ENCODE data around the gene PCDHB16. TPM values are rescaled to one million over a fixed set of nuclear protein-coding genes. Genes with fewer than 3 reads are reported as not detected.
"Not testable (repeated sequence)": the region's sequence is repeated elsewhere in the genome, so short reads cannot be mapped to it uniquely, and the experiment has no call there.

Gene PCDHB16
- total RNA-seq, 2 experiments from 2014 or later: not detected

GRCh38 chr5:141196363-141196762, 14.2 kb downstream of the PCDHB16 start:
- CTCF ChIA-PET: interaction anchor here (1.0 to 2.7 kb wide), 3 partner anchors 9 to 46 kb away, joined by 4 to 12 read pairs (median 6); partner anchors contain the start of genes PCDHB6 and PCDHB9

GRCh38 chr5:141199359-141200235, 17.4 kb downstream of the PCDHB16 start, which contains the start of gene PCDHB11:
Gene PCDHB11, plus strand, starts transcription at chr5:141199627. Its CDS starts 148 bp downstream, at chr5:141199775.
- H3K9me3 Mint-ChIP-seq: peaks cover 28% of the 10 kb centered on the region
- no peak within 1 kb of the TSS for H3K27ac Mint-ChIP-seq
- H3K27me3 Mint-ChIP-seq: peaks cover 16% of the 10 kb centered on the region
- ATAC-seq: no peak
- intact Hi-C loops (cut with micrococcal nuclease): no loop called here
- H3K36me3 Mint-ChIP-seq (ENCODE audit: low read depth): no peaks in the 10 kb centered on the region
- TF ChIP-seq CTCF (IDR thresholded peaks at IDR 0.05): no peak
- H3K4me3 Mint-ChIP-seq: no peak within 1 kb of the TSS
- POLR2A ChIA-PET: no interaction called here
- DNase-seq: peak; percentile 13
- CTCF ChIA-PET: interaction anchor here (0.7 to 2.2 kb wide), 11 partner anchors 9 to 358 kb away, joined by 3 to 10 read pairs (median 3); partner anchors contain the start of genes PCDHB14, PCDHB9 and TAF7
- H3K4me1 Mint-ChIP-seq (ENCODE audit: low read depth): no peaks in the 10 kb centered on the region

More at GRCh38 chr5:141196363-141196762, 14.2 kb downstream of the PCDHB16 start:
- DNase-seq (no peak), ATAC-seq (no peak)
- H3K4me1 Mint-ChIP-seq (ENCODE audit: low read depth): no peaks in the 10 kb centered on the region
- POLR2A ChIA-PET: no interaction called here
- no peak overlapping the region for H3K27ac Mint-ChIP-seq
- H3K36me3 Mint-ChIP-seq (ENCODE audit: low read depth): peaks cover 3% of the 10 kb centered on the region
- peaks cover 32% of the 10 kb centered on the region for H3K27me3 Mint-ChIP-seq
- TF ChIP-seq CTCF (IDR thresholded peaks at IDR 0.05): no peak
- intact Hi-C loops (cut with micrococcal nuclease): no loop called here
- no peak overlapping the region for H3K4me3 Mint-ChIP-seq
- H3K9me3 Mint-ChIP-seq: peaks cover 32% of the 10 kb centered on the region

DNA sequence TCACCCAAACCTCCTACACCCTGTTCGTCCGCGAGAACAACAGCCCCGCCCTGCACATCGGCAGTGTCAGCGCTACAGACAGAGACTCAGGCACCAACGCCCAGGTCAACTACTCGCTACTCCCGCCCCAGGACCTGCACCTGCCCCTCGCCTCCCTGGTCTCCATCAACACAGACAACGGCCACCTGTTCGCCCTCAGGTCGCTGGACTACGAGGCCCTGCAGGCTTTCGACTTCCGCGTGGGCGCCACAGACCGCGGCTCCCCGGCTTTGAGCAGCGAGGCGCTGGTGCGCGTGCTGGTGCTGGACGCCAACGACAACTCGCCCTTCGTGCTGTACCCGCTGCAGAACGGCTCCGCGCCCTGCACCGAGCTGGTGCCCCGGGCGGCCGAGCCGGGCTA, 18.9 kb downstream of the PCDHB16 start:
- H3K4me1 Mint-ChIP-seq (ENCODE audit: low read depth); H3K36me3 Mint-ChIP-seq (ENCODE audit: low read depth); POLR2A ChIA-PET; intact Hi-C loops (cut with micrococcal nuclease); ATAC-seq; H3K27ac Mint-ChIP-seq; DNase-seq; H3K4me3 Mint-ChIP-seq; CTCF ChIA-PET: not testable (repeated sequence)
- Mint-ChIP-seq H3K27me3 (peaks cover 16% of the 10 kb centered on the region), H3K9me3 (peaks cover 25% of the 10 kb centered on the region)

DNA sequence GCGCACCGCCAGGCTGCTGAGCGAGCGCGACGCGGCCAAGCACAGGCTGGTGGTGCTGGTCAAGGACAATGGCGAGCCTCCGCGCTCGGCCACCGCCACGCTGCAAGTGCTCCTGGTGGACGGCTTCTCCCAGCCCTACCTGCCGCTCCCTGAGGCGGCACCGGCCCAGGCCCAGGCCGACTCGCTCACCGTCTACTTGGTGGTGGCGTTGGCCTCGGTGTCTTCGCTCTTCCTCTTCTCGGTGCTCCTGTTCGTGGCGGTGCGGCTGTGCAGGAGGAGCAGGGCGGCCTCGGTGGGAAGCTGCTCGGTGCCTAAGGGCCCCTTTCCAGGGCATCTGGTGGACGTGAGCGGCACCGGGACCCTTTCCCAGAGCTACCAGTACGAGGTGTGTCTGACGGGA, 19.5 kb downstream of the PCDHB16 start:
- CTCF ChIA-PET; H3K4me1 Mint-ChIP-seq (ENCODE audit: low read depth); POLR2A ChIA-PET; DNase-seq; H3K27ac Mint-ChIP-seq; H3K4me3 Mint-ChIP-seq; H3K36me3 Mint-ChIP-seq (ENCODE audit: low read depth); intact Hi-C loops (cut with micrococcal nuclease); ATAC-seq: not testable (repeated sequence)
- Mint-ChIP-seq H3K9me3 (peaks cover 21% of the 10 kb centered on the region), H3K27me3 (peaks cover 19% of the 10 kb centered on the region)

GRCh38 chr5:141208478-141208877, 26.3 kb downstream of the PCDHB16 start, which contains the start of gene PCDHB12:
Gene PCDHB12, plus strand, starts transcription at chr5:141208719. Its CDS starts 189 bp downstream, at chr5:141208908.
- TF ChIP-seq CTCF (IDR thresholded peaks at IDR 0.05): peak; percentile 44
- CTCF ChIA-PET: interaction anchor here (0.7 to 1.7 kb wide), 10 partner anchors 9 to 349 kb away, joined by 3 to 7 read pairs (median 4); partner anchors contain the start of genes PCDHB14, PCDHB15, PCDHGB7 and TAF7

GRCh38 chr5:141210281-141210680, 28.1 kb downstream of the PCDHB16 start:
- intact Hi-C loops (cut with micrococcal nuclease); DNase-seq; H3K27ac Mint-ChIP-seq; H3K36me3 Mint-ChIP-seq (ENCODE audit: low read depth); ATAC-seq; H3K4me3 Mint-ChIP-seq; CTCF ChIA-PET; H3K4me1 Mint-ChIP-seq (ENCODE audit: low read depth); H3K9me3 Mint-ChIP-seq; POLR2A ChIA-PET: not testable (repeated sequence)
- peaks cover 49% of the 10 kb centered on the region for H3K27me3 Mint-ChIP-seq

More at GRCh38 chr5:141208478-141208877, 26.3 kb downstream of the PCDHB16 start, which contains the start of gene PCDHB12:
- H3K27me3 Mint-ChIP-seq: peaks cover 37% of the 10 kb centered on the region
- H3K36me3 Mint-ChIP-seq (ENCODE audit: low read depth): peaks cover 3% of the 10 kb centered on the region
- POLR2A ChIA-PET: no interaction called here
- intact Hi-C loops (cut with micrococcal nuclease): no loop called here
- no peak for ATAC-seq
- peaks cover 2% of the 10 kb centered on the region for H3K9me3 Mint-ChIP-seq
- peak; percentile 33 for DNase-seq
- H3K4me3 Mint-ChIP-seq: no peak within 1 kb of the TSS
- H3K27ac Mint-ChIP-seq: no peak within 1 kb of the TSS
- H3K4me1 Mint-ChIP-seq (ENCODE audit: low read depth): no peaks in the 10 kb centered on the region

- intact Hi-C loops (cut with micrococcal nuclease): not testable (repeated sequence)
Measured at GRCh38 chr5:141210849-141211248, 28.7 kb downstream of the PCDHB16 start.

DNA sequence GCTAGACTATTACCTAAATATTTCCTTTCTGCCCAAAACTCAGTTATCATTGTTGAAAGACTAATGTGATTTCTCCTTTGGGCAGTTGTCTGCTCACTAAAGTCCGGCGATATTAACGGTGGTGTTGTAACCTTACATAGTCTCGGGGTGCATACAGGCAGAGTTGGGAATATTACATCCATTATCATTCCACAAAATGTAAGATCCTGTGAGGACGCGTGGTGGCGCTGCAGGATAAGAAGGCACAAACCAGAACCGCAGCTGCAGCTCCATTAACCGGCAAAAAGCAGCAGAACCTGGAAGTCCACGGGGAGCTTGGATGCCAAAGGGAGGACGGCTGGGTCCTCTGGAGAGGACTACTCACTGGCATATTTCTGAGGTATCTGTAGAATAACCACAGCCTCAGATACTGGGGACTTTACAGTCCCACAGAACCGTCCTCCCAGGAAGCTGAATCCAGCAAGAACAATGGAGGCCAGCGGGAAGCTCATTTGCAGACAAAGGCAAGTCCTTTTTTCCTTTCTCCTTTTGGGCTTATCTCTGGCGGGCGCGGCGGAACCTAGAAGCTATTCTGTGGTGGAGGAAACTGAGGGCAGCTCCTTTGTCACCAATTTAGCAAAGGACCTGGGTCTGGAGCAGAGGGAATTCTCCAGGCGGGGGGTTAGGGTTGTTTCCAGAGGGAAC, 31.6 kb downstream of the PCDHB16 start, which contains the start of gene PCDHB13:
Gene PCDHB13, plus strand, starts transcription at position 264 of the 684 bp plus-strand sequence. Its CDS starts 205 bp downstream, at position 469.
- H3K27ac Mint-ChIP-seq; intact Hi-C loops (cut with micrococcal nuclease): not testable (repeated sequence)
- peaks cover 48% of the 10 kb centered on the region for H3K27me3 Mint-ChIP-seq

More at GRCh38 chr5:141210849-141211248, 28.7 kb downstream of the PCDHB16 start:
- CTCF ChIA-PET; H3K36me3 Mint-ChIP-seq (ENCODE audit: low read depth); H3K4me3 Mint-ChIP-seq; DNase-seq; POLR2A ChIA-PET; H3K27ac Mint-ChIP-seq; H3K4me1 Mint-ChIP-seq (ENCODE audit: low read depth); ATAC-seq; H3K9me3 Mint-ChIP-seq: not testable (repeated sequence)
- peaks cover 51% of the 10 kb centered on the region for H3K27me3 Mint-ChIP-seq

More for the DNA sequence above, 31.6 kb downstream of the PCDHB16 start, which contains the start of gene PCDHB13:
- DNase-seq: peak; percentile 37
- H3K4me1 Mint-ChIP-seq (ENCODE audit: low read depth); ATAC-seq; POLR2A ChIA-PET; H3K4me3 Mint-ChIP-seq: not testable (repeated sequence)
- H3K9me3 Mint-ChIP-seq: peaks cover 11% of the 10 kb centered on the region
- CTCF ChIA-PET: interaction anchor here (1.1 kb wide), 1 partner anchor 350 kb away, joined by 6 read pairs; no protein-coding TSS in a partner anchor
- peaks cover 10% of the 10 kb centered on the region for H3K36me3 Mint-ChIP-seq (ENCODE audit: low read depth)
